ENCODE results near the gene KRTCAP2.

The KRTCAP2 gene

GRCh38 chr1:155133799-155134281 lies 39.3 kb downstream of the KRTCAP2 start:
- DNase-seq (ENCODE audit: low read depth), result no peak

GRCh38 chr1:155131856-155132255 lies 41.2 kb downstream of the KRTCAP2 start:
- no peak for DNase-seq (ENCODE audit: low read depth)

- DNase-seq (ENCODE audit: low read depth), result no peak
These were observed 41.8 kb downstream of the KRTCAP2 start for GRCh38 chr1:155131285-155131684.

GRCh38 chr1:155130272-155131006 lies 42.7 kb downstream of the KRTCAP2 start:
- DNase-seq (ENCODE audit: low read depth), result no peak

- DNase-seq (ENCODE audit: low read depth), result no peak
These were observed 44.2 kb downstream of the KRTCAP2 start for GRCh38 chr1:155128755-155129473.

GRCh38 chr1:155127967-155128754 lies 44.9 kb downstream of the KRTCAP2 start:
- DNase-seq (ENCODE audit: low read depth), result no peak

- DNase-seq (ENCODE audit: low read depth), result peak; percentile 17
These were observed 45.8 kb downstream of the KRTCAP2 start, which contains the start of gene EFNA1 for GRCh38 chr1:155127105-155127966. Gene EFNA1 (plus strand): TSS chr1:155127876. CDS start chr1:155127978, 102 bp downstream.

GRCh38 chr1:155126556-155127104 lies 46.5 kb downstream of the KRTCAP2 start:
- DNase-seq (ENCODE audit: low read depth), result peak; percentile 17

- DNase-seq (ENCODE audit: low read depth), result no peak
These were observed 47.1 kb downstream of the KRTCAP2 start for GRCh38 chr1:155125946-155126555.

GRCh38 chr1:155125511-155125945 lies 47.6 kb downstream of the KRTCAP2 start:
- no peak for DNase-seq (ENCODE audit: low read depth)

GRCh38 chr1:155124503-155125463 lies 48.3 kb downstream of the KRTCAP2 start:
- DNase-seq (ENCODE audit: low read depth), result no peak

GRCh38 chr1:155123801-155124200 lies 49.3 kb downstream of the KRTCAP2 start:
- no peak for DNase-seq (ENCODE audit: low read depth)

- DNase-seq (ENCODE audit: low read depth), result no peak
These were observed 50.8 kb downstream of the KRTCAP2 start for GRCh38 chr1:155122308-155122707.

- DNase-seq (ENCODE audit: low read depth), result no peak
These were observed 51.9 kb downstream of the KRTCAP2 start for GRCh38 chr1:155121249-155121648.

- no peak for DNase-seq (ENCODE audit: low read depth)
These were observed 52.9 kb downstream of the KRTCAP2 start for GRCh38 chr1:155120253-155120652.

Data from activated T-cell treated with anti-CD3 and anti-CD28 coated beads for 1 hour (primary cell).